Aorta (tissue), 5 donors: Measurements from ENCODE around the gene LHX8. TPM values are rescaled to one million over a fixed set of nuclear protein-coding genes. Genes with fewer than 3 reads are reported as not detected.

Experiments
- ATAC-seq: fragments of 200-7000 bp; cut with Tn5 transposase; one replicate; pipeline ENCODE4 v1.9.1; 2022; ENCODE audit warnings: moderate library complexity; ENCODE audit not compliant: low FRiP score
- DNase-seq, 2 donors: peaks; one replicate each; pipeline ENCODE4 v3.0.0-alpha.2; 2020
- H3K27ac ChIP-seq, 2 donors: one replicate each; pipeline ENCODE4 v1.5.1; 2013; ENCODE audit warnings: low read length in 2 of 2, mild to moderate bottlenecking in 2 of 2, moderate library complexity in 2 of 2, control low read depth in 1 of 2, inconsistent platforms in 1 of 2, low read depth in 1 of 2
- H3K27me3 ChIP-seq, 2 donors: one replicate each; pipeline ENCODE4 v1.6.1; 2013; ENCODE audit warnings: control low read depth in 1 of 2, low read length in 1 of 2, mild to moderate bottlenecking in 1 of 2, moderate library complexity in 1 of 2; ENCODE audit not compliant: insufficient read depth in 2 of 2, control insufficient read depth in 1 of 2
- H3K36me3 ChIP-seq, 2 donors: one replicate each; pipeline ENCODE4 v1.6.1; 2013; ENCODE audit warnings: control low read depth in 1 of 2, low read length in 1 of 2, mild to moderate bottlenecking in 1 of 2; ENCODE audit not compliant: insufficient read depth in 2 of 2, control insufficient read depth in 1 of 2
- H3K4me1 ChIP-seq, 2 donors: one replicate each; pipeline ENCODE4 v1.6.1; 2013; ENCODE audit warnings: low read length in 2 of 2, control low read depth in 1 of 2, mild to moderate bottlenecking in 1 of 2, moderate library complexity in 1 of 2; ENCODE audit not compliant: insufficient read depth in 2 of 2, control insufficient read depth in 1 of 2
- H3K4me3 ChIP-seq, 2 donors: one replicate each; pipeline ENCODE4 v1.5.1; 2013; ENCODE audit warnings: low read length in 2 of 2, control low read depth in 1 of 2, mild to moderate bottlenecking in 1 of 2
- H3K9me3 ChIP-seq: one replicate; pipeline ENCODE4 v1.6.1; 2013; ENCODE audit warnings: mild to moderate bottlenecking, low read length; ENCODE audit not compliant: control insufficient read depth
- WGBS, 2 donors: extraction: QIAGEN DNeasy Blood & Tissue Kit; methylation state at CpG; one replicate each; pipeline ENCODE4 v1.1.7; 2013; 5-methylcytosine and 5-hydroxymethylcytosine counted together
- intact Hi-C, 2 donors: fragments of 100-400 bp; cut with DNase I; formaldehyde crosslinking; loops; one replicate each; pipeline versions ENCODE4 v1.14.2 to v1.15.0; 2022
- polyA plus RNA-seq, 2 donors: library from polyadenylated mRNA; stranded (reverse); fragments of 200-250 nt; gene quantifications; one replicate each; pipeline ENCODE4 v1.2.3, GENCODE V29; 2013
- total RNA-seq, 2 donors: library from RNA; stranded (reverse); fragmentation: NEBNext Ultra II Directional; extraction: Animal tissue kit (Norgen Biotek cat#: 25700); gene quantifications; one replicate each; pipeline ENCODE4 v1.2.1, GENCODE V29; 2021
- donor health status: healthy with polysubstance abuse.
- donor health status: Bipolar disorder and iron deficiency.
- donor health status: DM: no; HTN: no; CAD: no.
- donor health status: DM: no; HTN: no; CAD: no.
- donor health status: DM: yes; HTN: yes; CAD: no.

LHX8 gene
- total and polyA plus RNA-seq, 4 donors = not detected

DNA sequence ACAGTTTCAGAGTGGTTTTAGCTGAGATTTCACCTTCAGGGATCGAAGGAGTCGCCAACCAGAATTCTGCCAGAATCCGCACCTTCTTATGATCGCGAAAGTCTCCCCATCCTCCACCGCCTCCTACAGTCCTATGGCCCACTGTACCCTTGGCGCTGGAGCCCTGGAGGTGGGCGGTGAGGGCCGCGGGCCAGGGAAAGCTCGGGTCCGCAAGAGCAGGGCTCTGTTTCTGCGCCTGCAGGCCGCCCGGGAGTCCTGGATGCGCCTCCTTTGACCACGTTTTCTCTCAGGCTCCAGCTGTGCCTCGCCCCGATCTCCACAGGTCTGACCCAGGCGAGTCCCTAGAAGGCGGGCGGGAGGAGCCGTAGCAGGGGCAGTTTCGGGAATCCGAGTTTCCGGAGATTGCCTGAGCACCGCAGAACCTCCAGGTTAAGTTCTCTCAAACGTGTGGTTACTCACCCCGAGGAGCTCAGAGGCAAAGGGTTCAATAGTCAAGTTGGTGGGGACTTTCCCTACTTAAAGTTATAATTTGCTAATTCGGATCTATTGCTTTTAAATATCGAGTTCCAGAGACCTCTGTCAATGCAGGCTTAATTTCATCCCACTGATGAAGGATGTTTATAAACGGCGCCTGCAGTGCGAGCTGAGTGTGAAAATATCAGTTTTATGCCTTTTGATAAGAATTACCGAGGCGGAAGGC, 3.2 kb upstream of the LHX8 start:
- DNase-seq = no peak
- Histone ChIP-seq H3K9me3 (peaks cover 4% of the 10 kb centered on the region), H3K27ac (no peak overlapping the region), H3K4me3 (no peak overlapping the region), H3K36me3 (no peaks in the 10 kb centered on the region), H3K4me1 (no peaks in the 10 kb centered on the region), H3K27me3 (peaks cover 0 to 2% of the 10 kb centered on the region in 2 donors)
- no peak for ATAC-seq
- intact Hi-C loops = no loop called here
- 5 to 6% methylated on average over 36 of the region's 36 CpGs for WGBS, 2 donors

DNA sequence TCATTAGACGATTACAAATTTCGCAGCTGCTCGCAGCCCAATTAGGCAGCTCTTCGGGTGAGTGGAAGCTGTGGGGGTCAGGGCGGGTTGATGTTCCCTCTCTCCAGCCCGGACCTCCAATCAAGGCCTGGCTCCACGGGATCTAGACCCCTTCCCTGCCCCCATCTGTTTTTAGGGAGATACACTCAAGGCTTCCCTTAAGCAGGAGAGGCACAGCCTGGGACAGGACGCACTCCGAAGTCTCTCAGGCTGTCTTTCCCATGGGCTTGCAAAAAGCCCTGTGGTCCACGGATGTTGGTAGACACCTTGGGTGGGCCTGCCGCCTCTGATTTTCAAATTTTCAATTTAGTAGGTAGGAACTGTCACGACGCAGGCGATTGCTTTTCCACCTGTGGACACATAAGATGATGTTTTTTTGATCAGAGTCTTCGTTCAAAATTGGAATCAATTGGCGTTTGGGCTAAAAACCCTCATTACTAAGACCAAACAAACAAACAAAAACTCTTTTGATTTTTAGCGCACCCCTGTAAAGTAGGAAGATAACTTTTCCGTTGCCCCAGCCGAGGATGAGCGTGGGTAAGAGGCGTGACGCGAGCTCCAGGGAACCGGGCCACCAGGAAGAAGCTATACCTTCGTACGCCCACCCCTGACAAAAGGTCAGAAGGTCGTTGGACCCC, 2.5 kb upstream of the LHX8 start:
- DNase-seq = no peak
- H3K4me3 ChIP-seq = no peak overlapping the region
- H3K9me3 ChIP-seq = peaks cover 4% of the 10 kb centered on the region
- H3K27ac ChIP-seq = no peak overlapping the region
- peaks cover 0 to 2% of the 10 kb centered on the region in 2 donors for H3K27me3 ChIP-seq
- no peaks in the 10 kb centered on the region for H3K36me3 ChIP-seq
- no peaks in the 10 kb centered on the region for H3K4me1 ChIP-seq
- intact Hi-C loops = no loop called here
- WGBS, 2 donors = 7 to 8% methylated on average over 27 of the region's 27 CpGs
- no peak for ATAC-seq

GRCh38 chr1:75132242-75132811, 1.9 kb upstream of the LHX8 start:
- H3K4me1 ChIP-seq = no peaks in the 10 kb centered on the region
- intact Hi-C loops = no loop called here
- 7 to 10% methylated on average over 23 of the region's 23 CpGs for WGBS, 2 donors

GRCh38 chr1:75132812-75133619, 1.2 kb upstream of the LHX8 start:
- DNase-seq (no peak), ATAC-seq (no peak)
- WGBS, 2 donors = 15 to 16% methylated on average over 23 of the region's 23 CpGs
- H3K4me1 ChIP-seq = no peaks in the 10 kb centered on the region
- intact Hi-C loops = no loop called here
- H3K9me3 ChIP-seq = peaks cover 2% of the 10 kb centered on the region
- H3K36me3 ChIP-seq = no peaks in the 10 kb centered on the region
- no peak overlapping the region for H3K27ac ChIP-seq
- H3K27me3 ChIP-seq = peaks cover 0 to 2% of the 10 kb centered on the region in 2 donors
- H3K4me3 ChIP-seq = no peak overlapping the region

More at GRCh38 chr1:75132242-75132811, 1.9 kb upstream of the LHX8 start:
- no peak overlapping the region for H3K27ac ChIP-seq
- H3K4me3 ChIP-seq = no peak overlapping the region
- DNase-seq = no peak
- ATAC-seq = no peak
- H3K27me3 ChIP-seq = peaks cover 0 to 2% of the 10 kb centered on the region in 2 donors
- H3K9me3 ChIP-seq = peaks cover 2% of the 10 kb centered on the region
- no peaks in the 10 kb centered on the region for H3K36me3 ChIP-seq

GRCh38 chr1:75134647-75135572, 722 bp downstream of the LHX8 start:
- H3K27me3 ChIP-seq = peaks cover 0 to 2% of the 10 kb centered on the region in 2 donors
- peak overlapping the region in 1 of 2 donors; percentile 2 for H3K4me3 ChIP-seq
- DNase-seq (no peak), ATAC-seq (peak; percentile 31)
- H3K27ac ChIP-seq = no peak overlapping the region
- no peaks in the 10 kb centered on the region for H3K9me3 ChIP-seq
- 6 to 7% methylated on average over 54 of the region's 54 CpGs for WGBS, 2 donors
- H3K4me1 ChIP-seq = no peaks in the 10 kb centered on the region
- no peaks in the 10 kb centered on the region for H3K36me3 ChIP-seq
- intact Hi-C loops = no loop called here

DNA sequence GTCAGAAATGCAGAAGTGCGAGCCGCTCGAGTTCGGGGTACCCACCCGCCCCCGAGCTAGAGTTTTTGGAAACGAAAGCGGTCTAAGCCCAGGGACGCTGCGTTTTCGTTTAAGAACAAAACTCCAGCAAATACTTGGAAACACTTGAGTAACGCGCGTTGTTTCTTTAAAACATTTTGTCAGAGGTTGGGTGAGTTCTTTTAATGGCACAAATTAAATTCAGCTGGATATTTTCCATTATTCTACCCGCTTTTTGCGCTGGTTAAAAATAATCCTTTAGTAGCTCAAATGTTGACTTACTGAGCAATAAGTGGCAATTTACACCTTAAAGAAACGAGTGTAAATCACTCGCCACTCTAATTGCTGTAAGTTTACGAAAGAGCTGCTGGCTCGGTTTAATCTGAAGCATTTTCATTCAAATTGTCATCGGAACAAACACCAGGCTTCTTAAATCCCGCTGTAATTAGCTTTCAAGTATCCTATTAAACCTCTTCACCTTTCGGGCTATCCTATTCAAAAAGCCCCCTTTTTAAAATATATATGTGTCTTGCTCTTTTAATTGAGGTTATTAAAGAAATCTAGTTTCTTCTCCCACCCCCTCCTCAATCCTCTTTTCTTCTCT, 1.5 kb downstream of the LHX8 start:
- Histone ChIP-seq H3K27ac (no peak overlapping the region), H3K36me3 (no peaks in the 10 kb centered on the region), H3K9me3 (no peaks in the 10 kb centered on the region), H3K4me3 (peak overlapping the region in 1 of 2 donors; percentile 16), H3K4me1 (no peaks in the 10 kb centered on the region), H3K27me3 (peaks cover 0 to 2% of the 10 kb centered on the region in 2 donors)
- ATAC-seq (no peak), DNase-seq (no peak)
- WGBS, 2 donors = 7 to 9% methylated on average over 23 of the region's 23 CpGs
- intact Hi-C loops = no loop called here

DNA sequence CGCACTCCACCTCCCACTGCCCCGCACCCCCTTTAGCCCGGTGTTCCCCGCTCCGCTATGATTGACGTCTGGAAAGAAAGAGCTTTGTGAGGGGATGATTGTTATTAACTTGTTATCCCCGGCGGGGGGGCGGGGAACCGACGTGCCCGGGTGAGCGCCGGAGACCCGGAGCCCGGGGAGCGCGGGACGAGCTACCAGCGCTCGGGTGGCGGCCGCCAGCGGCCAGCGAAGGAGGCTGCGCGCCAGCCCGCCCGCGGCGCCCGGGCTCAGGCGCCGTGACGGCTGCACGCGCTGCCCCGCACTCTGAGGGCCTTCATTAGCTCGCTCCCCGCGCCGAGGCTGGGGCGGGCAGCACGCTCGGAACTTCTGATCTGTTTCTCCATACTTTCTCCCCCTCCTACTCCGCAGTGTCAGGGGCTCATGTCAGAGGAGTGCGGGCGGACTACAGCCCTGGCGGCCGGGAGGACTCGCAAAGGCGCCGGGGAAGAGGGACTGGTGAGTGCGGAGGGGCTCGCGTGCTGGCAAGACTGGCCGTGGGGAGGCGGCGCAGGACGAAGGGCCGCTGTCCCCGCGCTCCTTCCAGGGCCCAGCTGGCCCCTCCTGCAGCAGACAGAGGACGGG, 2.1 kb downstream of the LHX8 start:
- 3 to 4% methylated on average over 47 to 64 of the region's 64 CpGs for WGBS, 2 donors
- DNase-seq = no peak
- H3K27ac ChIP-seq = no peak overlapping the region
- H3K9me3 ChIP-seq = no peaks in the 10 kb centered on the region
- peak overlapping the region in 1 of 2 donors; percentile 16 for H3K4me3 ChIP-seq
- H3K27me3 ChIP-seq = peaks cover 0 to 2% of the 10 kb centered on the region in 2 donors
- H3K4me1 ChIP-seq = no peaks in the 10 kb centered on the region
- intact Hi-C loops = no loop called here
- no peaks in the 10 kb centered on the region for H3K36me3 ChIP-seq
- ATAC-seq = peak; percentile 44
